NOMO-1 treated with DMSO at 0.1 percent for 48 hours (cell line): ENCODE measurements around the gene TNIK.
"Not testable (repeated sequence)": the region's sequence is repeated elsewhere in the genome, so short reads cannot be mapped to it uniquely, and the experiment has no call there.

ENCODE experiments used
- DNase-seq: peaks from one replicate; lab custom pipeline; 2025; ENCODE audit not compliant: unreplicated experiment; lab: John Stamatoyannopoulos, UW

TNIK gene

DNA sequence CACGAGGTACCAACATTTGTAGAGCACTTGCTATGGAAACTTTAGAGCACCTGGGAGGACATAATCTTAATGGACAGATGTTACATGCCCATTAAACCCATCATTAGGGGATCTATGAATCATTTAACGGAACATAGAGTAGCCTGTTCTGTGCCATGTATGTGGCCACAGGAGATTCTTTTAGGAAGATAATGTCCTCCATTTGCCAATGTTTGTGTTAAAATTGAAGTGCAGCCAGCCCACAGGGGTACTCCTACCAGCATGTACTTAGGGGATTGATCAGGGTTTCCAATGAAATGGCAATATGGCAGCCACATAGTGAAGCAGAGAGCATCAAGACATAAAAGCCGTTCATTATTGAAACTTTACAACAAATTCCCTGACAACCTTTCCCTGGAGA lies 70.7 kb downstream of the TNIK start:
- no peak for DNase-seq

DNA sequence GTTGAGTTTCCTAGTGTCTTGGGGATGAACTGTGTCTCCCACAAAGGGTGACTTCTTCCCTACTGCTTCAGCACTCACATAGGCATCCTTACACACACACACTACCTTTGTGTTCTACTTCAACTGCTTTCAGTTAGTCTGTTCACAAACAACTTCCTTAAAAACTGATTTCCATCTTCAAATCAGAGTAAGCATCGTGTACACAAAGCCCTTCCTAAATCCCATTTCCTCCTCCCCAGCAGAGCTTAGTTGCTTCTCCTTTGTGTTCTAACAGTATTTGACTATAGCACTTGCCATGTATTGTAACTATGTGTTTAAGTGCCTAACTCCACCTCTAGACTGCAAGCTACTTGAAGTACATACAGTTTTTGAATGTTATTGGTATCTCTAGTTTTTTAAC lies 71.7 kb downstream of the TNIK start:
- no peak for DNase-seq

DNA sequence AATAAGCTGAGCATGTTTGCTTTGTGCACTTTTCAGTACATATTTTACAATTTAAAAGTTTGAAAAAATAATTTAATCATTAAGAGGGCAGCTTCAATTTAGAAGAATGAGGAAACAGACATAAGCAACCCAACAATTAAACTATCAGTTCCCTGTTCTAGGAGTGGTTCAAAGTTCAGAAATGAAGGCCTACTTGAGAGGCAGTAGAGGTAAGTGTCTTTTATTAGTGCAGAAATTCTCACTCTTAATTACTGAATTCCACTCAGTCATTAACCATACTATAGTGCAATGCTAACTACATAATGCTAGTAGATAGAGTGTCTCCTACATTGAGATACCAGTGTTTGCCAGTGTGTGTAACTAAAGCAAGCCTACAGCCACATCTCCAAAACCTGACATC lies 73.1 kb downstream of the TNIK start:
- DNase-seq = peak; percentile 55

DNA sequence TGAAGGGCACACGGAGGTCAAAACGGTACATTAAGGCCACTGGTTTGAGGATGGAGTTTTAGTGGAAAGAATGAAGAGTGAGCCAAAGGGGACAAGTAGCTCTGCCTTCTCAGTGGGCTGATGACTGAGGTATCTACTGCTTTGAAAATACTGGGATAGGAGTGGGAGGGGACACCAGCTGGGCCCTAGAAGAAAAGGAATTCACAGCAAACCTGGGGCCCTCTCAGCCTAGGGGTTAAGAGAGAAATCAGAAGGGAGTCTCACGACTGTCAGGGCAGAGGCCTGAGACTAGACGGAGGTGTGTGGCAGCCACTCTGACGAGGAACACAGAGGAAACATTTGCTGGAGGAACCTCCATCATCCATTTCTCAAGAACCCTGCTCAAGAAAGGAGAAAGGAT lies 75.1 kb downstream of the TNIK start:
- no peak for DNase-seq

DNA sequence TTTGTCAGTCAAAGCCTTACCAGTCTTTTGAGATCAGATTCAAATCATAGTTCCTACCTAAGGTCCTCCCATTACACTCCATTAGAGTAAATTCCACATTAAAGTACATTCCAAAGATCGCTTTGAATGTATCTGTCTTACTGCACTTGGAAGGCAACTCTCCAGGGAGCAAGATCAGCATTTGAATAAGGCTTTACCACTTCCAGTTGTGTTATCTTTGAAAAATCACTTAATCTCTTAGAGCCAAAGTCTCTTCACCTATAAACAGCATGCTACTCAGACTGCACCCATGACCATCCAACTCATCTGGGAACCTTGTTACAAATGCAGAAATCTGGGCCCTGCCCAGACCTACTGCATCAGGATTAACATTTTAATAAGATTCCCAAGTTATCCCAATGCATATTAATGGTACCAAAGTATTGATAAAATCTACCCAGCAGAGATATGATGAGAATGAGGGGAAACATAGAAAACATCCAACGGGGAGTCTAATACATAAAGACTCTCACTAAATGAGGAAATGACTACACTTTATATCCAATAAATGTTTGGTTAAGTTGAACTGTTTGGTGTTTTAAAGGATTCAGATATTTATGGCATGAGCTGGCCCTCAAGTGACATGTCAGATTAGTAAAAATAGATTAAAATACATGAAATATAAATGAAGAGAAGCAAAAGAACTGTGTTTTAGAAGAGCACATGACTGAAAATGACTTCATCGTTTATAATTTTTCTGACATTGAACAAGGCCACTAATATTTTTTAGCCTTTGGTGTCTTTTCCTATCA lies 75.9 kb downstream of the TNIK start:
- no peak for DNase-seq

DNA sequence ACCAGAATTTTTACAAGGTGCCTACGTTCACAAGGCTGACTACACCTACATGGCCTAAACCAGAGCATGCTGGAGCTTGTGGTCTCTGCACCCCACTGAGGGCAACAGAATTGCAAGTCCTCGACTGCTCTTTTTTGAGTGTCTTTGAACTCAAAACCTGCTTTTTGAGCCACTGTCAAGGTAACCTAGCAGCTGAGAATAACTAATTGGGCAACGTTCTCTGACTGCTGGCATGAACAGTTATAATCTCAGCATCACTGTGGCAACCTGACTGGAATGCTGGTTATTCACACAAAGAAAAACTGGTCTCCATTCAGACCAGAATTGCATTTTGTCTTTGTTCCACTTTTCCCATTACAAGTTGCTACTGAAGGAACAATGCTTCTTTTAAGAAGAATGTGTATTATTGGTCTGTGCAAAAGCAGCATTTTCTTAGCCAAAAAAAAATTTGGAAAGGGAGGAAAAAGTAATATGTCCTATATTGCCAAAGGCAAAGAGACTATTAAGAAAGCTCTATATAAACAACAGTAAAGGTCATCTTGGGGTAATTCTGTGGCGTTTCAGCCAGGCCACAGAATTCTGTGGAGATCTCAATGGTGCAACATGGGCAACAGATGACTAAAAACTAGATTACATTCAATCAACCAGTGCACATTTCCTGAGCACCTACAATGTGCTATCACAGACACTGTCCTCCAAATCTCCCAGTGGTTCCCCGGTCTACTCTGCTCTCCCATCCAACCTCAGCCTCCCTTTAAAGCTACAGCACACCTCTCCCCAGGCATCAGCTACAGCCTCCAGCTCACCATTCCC lies 76.8 kb downstream of the TNIK start:
- no peak for DNase-seq

DNA sequence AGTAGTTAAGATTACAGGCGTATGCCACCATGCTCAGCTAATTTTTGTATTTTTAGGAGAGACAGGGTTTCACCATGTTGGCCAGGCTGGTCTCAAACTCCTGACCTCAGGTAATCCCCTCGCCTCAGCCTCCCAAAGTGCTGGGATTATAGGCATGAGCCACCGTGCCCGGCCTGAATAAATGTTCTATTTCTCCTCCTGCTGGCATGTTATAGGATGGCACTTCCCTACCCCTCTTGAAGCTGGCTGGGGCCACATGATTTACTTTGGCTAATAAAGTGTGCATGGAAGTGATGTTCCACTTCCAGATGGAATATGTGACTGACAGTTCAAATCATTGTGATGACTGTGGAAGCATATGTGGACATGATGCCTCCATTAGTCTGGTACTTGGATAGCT lies 77.9 kb downstream of the TNIK start:
- not testable (repeated sequence) for DNase-seq

DNA sequence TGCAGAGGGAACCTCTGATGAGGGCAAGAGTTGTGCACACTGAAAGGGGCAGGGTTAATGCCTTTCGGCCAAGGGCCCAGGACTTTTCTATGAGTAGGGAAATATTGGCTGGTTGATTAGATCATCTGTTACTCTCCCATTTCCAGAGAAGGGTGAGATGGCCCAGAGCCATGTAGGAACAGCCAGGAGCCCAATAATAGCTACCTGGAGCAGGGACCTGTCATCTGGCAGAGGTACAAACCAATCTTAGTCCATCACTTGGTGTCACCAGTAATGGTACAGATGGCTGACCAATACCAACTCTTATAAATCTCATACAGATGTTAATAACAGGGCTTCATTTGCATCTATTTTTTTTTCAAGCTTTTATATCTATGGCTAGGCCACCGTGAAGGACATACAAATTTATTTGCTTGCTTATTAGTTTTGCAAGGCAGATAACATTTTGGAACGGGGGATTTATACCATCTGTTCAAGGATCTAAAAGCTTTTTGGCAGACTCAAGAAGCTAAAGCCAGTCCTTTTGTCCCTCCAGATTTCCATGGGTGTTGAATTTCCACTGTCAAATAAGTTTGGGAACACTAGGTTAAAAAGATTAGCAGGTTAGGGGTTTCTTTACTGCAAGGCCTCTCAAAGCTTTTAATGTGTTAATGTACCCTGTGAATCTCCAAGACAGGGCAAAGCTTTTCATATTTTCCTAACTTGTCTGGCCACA lies 79.3 kb downstream of the TNIK start:
- DNase-seq = no peak

DNA sequence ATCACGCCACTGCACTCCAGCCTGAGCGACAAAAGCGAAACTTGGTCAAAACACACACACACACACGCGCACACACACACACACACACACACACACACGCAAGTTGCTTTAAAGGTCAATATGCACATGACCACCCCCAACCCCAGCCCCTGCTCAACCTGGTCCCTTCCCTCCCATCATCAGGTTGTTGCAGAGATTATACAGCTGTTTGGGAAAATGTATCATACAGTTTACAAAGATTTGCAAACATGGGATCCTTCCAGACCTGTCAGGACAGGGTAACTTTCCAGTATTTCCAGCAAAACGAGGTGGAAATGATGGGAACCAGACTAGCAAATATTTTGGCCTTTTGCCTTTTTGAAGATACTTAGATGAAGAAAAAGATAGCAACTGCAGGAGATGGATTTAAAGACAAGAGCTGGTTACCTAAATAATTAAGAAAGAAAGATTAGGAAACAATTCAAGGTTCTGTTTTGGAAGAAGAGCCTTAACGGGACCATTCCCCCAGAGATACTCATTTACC lies 80.2 kb downstream of the TNIK start:
- DNase-seq = no peak

DNA sequence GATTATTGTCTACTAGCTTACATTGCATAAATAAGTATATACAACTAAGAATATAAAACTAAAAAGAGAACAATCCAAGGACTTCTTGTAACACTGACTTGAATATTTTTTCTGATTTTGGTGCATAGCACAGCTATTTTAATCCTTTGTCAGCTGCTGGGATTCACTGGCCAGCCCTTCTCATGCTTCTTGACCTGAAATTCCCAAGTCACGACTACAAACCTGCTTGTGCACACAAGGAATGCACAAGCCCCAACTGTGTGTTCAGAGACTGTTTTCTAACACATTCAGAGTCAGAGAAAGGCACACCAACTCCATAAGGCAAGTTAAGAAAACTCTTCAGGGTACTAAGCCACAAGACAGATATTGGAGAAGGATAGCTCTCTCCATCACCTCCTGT lies 80.9 kb downstream of the TNIK start:
- no peak for DNase-seq

DNA sequence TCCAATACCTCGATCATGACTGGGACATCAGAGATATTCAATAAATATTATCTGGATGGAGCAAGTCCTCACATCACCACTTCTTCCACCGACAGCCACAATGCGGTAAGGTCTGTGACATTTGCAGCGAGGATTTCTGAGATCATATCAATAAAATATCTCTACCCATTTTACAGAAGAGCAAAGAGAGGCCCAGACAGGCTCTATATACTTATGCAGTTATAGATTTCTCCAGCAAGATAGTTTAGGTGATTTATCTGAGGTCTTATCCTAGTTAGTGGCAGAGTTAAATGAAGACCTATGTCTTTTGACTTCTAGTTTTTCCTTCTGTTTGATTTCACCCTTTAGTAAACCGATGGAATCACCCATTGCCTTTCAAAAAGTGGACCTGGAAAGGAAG lies 81.6 kb downstream of the TNIK start:
- no peak for DNase-seq

DNA sequence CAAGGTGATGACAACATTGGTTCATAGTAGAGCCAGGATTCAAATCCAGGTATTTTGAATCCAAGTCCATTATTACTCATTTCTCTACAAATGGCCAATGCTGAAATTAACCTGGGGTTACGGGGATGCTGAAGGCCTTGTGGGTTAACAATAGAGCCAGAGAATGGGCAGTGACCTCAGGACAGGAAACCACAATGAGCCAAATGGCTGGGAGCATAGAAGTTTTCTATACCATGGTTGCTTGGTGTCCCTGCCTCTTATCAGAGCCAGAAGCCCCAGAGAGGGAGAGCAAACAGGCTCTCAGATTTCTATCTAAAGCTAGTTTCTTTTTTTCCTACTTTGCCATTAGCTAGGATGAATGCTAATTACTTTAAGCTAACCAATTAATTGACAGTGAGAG lies 82.3 kb downstream of the TNIK start:
- DNase-seq = no peak

DNA sequence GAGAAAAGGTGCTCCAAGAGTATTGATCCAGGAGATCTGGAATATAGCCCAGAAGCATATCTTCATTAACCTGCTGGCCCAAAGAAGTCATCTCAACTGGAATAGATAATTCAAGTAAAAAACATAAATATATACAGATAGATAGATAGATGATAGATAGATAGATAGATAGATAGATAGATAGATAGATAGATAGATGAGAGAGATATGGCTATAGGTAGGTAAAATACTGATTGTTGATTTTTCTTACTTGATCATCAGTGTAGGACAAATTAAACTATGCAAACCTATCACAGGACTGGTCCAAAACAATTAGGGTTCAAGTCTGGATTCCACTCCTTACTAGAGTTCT lies 83.6 kb downstream of the TNIK start:
- no peak for DNase-seq

DNA sequence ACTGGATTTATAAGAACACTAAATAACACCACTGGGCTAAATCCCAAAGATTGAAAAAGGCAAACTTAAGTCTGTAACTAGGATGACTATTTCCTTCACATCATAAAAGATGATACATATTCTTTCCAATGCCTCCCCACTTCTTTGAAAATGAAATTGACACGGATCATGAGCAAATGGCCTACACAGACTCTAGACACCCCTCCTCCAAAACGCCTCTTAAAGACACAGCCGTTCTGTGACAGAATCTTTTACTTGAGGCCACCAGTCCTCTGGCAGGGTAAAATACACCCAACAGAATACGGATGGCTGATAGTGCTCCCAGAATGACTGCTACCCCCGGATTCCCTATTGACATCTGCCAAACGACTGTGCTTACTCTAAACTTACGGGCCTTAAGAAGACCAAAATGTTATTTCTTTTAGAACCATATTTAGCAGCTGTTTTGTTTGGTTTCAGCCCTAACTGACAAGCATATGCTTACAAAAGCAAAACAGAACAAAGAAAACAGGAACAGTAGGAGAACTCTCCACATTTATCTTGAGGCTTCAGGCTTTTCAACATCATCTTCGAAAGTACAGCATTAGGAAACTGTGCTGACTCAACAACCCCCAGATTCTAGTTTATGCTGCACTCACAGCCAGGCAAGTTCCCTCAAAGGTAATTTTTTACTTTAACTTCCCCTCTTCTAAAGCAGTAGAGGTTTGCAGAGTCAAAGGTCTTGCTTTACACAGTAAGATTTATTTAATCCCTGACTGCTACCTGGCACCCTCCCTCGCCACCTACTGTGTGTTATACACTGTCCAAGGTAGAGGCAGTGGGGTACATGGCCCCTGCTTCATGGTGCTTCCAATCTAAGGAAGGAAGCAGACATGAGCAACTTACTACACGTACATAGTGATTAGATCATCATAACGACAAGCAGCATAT lies 84.3 kb downstream of the TNIK start:
- peak; percentile 99 for DNase-seq

DNA sequence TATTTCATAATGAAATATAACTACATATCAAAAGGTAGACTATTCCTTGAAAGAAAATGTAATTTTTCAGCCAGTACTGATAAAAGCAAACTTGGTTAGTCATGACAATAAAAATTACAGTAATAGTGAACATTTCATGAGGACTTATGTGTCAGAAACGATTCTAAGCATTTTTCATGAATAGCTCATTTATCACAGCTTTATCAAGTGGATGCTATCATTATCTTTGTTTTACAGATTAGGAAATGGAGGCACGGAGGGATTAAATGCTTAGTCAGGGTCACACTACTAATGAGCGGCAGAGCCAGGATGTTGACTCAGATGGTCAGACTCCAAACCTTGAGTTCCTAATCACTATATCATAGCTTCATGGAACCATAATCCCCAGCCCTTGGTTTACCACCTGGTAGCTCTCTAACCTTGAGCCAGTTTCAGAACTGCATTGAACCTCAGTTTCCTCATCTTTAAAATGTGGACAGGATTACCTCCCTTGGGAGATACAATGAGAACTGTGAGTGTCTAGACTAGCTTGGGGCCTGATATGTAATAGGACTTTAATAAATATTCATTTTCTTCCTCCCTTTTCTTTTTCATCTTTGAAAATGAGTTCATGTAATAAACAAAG lies 85.4 kb downstream of the TNIK start:
- DNase-seq = no peak

DNA sequence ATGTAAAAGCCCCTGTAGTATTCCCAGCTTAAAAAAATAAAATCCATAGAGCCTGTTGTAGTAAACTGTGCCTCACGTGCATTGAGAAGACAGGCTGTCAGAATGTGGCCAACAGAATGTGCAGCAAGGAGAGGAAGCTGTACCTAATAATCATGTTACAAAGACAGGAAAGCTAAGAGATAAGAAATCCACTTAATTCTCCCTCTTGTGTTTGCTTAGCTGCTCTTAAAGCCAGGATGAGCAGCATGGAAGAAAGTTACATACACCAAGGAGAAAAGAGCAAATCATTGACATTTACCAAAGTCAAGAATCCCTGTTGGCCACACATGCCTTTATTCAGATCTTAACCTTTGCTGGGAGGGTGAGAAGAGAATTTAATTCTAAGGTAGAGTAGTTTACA lies 85.9 kb downstream of the TNIK start:
- DNase-seq = no peak

DNA sequence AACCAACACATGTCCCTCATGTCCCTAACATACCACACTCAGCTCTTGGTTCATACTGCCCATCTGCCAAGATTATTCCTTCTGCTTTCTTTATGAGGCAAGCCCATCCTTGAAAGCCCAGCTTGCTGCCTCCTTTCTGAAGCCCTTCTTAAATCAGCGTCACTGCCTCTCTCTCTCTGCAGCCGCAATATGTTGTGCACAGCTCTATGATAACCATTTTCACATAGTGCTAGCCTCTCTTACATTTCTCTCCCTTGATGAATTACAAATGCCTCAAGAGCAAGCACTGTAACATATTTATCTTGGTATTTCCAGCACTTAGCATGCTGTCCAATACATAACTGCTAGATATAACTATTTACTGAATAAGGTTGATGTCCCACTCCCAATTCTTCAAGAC lies 86.5 kb downstream of the TNIK start:
- DNase-seq = no peak

DNA sequence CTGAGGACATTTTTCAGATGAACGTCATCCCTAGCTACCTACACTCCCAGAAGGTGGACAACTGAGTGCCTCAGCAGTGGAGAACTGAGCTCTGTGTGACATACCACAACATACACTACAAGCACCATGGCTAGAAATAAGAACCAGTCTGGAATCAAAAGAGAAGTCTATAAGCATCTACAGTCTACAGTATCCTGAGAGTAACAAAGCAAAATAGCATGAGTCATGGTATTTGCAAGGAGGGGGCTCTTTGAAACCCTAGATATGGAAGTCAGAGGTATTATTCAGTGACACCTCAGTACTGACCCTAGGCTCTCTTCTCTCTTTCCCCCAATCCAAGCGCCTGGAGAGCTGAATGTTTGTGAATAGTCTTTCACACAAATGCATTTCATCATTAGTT lies 87.5 kb downstream of the TNIK start:
- DNase-seq = no peak

DNA sequence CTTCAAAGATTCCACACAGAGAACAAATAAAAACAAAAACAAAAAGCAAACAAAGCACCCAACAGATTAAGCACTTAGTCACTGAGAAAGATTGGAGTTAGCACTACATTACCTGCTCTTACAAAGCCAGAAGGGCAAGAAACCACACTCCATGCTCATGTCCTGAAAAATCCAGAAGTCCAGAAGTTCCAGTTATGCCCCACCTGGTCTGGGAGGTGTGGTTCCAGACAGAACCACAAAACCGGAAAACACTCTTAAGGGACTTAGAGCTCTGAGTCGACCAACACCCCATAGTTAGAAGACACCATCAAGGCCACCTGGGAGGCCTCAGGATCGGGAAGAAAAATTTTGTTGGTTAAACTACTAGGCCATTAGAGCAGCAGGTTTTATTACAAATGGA lies 88.9 kb downstream of the TNIK start:
- no peak for DNase-seq

DNA sequence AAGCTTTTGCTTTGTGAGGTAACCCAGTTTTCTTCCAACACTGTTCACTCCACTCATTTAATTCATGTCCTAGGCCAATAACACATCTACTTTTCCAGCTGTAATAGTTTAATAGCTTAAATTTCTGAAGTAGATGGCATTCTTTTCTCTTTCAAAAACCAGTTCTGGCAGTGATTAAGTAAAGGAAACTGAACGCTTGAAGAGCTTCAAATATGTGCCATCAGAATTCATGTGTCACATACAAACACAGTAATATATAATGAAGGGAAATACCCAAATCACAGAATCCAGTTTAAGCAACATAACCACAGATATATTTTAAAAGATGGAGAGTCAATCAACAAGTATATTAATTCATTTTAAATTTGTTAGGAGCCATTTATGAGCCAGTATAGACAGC lies 91.0 kb downstream of the TNIK start:
- no peak for DNase-seq
